Heart left ventricle (tissue), 16 donors: ENCODE data around the gene DR1. TPM values are rescaled to one million over a fixed set of nuclear protein-coding genes. Genes with fewer than 3 reads are reported as not detected.
A peak's percentile ranks its signal among the peaks of the same experiment; 100 is the strongest.

Experiments used
- ATAC-seq, 4 donors: fragments of 200-7000 bp; cut with Tn5 transposase; one replicate each; pipeline ENCODE4 v1.9.1; 2020 to 2022; ENCODE audit warnings: moderate library complexity in 4 of 4, mild to moderate bottlenecking in 3 of 4, moderate number of reproducible peaks in 1 of 4
- DNase-seq, 5 donors: peaks; one replicate each; pipeline ENCODE4 v3.0.0-alpha.2; 2020
- H3K27ac ChIP-seq, 12 donors: fragments of 200-600 bp; sonication (generic) in 4 of 12; one replicate each; pipeline versions ENCODE4 v1.5.0 to v1.8.0; 2016 to 2022; ENCODE audit warnings: mild to moderate bottlenecking in 2 of 12
- H3K27me3 ChIP-seq, 9 donors: fragments of 200-600 bp; sonication (generic) in 2 of 9; one replicate each; pipeline versions ENCODE4 v1.5.1 to v1.8.0; 2016 to 2022; ENCODE audit warnings: mild to moderate bottlenecking in 3 of 9
- H3K36me3 ChIP-seq, 9 donors: fragments of 200-600 bp; sonication (generic) in 2 of 9; one replicate each; pipeline versions ENCODE4 v1.5.0 to v1.8.0; 2018 to 2022; ENCODE audit warnings: mild to moderate bottlenecking in 2 of 9
- H3K4me1 ChIP-seq, 12 donors: fragments of 200-600 bp; sonication (generic) in 4 of 12; one replicate each; pipeline versions ENCODE4 v1.5.0 to v1.8.0; 2016 to 2022; ENCODE audit warnings: mild to moderate bottlenecking in 3 of 12
- H3K4me3 ChIP-seq, 12 donors: fragments of 200-600 bp; sonication (generic) in 4 of 12; one replicate each; pipeline versions ENCODE4 v1.5.0 to v1.8.0; 2017 to 2022; ENCODE audit warnings: mild to moderate bottlenecking in 9 of 12, moderate library complexity in 4 of 12
- H3K9me3 ChIP-seq, 12 donors: fragments of 200-600 bp; sonication (generic) in 4 of 12; one replicate each; pipeline versions ENCODE4 v1.5.0 to v1.8.0; 2016 to 2022; ENCODE audit warnings: mild to moderate bottlenecking in 1 of 12
- CTCF ChIP-seq, 12 donors: fragments of 200-600 bp; sonication (generic) in 4 of 12; IDR thresholded peaks; one replicate each; pipeline versions ENCODE4 v1.5.0 to v1.8.0; 2018 to 2022; ENCODE audit warnings: antibody characterized with exemption in 12 of 12, mild to moderate bottlenecking in 5 of 12
- POLR2A ChIP-seq, 2 donors: fragments of 450-650 bp; IDR thresholded peaks; one replicate each; pipeline ENCODE4 v1.6.1; 2017; ENCODE audit warnings: antibody characterized with exemption in 2 of 2, mild to moderate bottlenecking in 2 of 2, moderate library complexity in 2 of 2
- WGBS, 4 donors: extraction: QIAGEN DNeasy Blood & Tissue Kit in 2 of 4; methylation state at CpG; one replicate each; pipeline versions ENCODE4 v1.1.5 to v1.1.7; 2013 to 2018; 5-methylcytosine and 5-hydroxymethylcytosine counted together
- intact Hi-C, 10 donors: fragments of 100-400 bp; cut with DNase I; formaldehyde crosslinking; loops; one replicate each; pipeline versions ENCODE4 v1.11.1 to v1.14.2; 2022
- polyA plus RNA-seq, 2 donors: library from polyadenylated mRNA; stranded (reverse); fragments of 200-250 nt; gene quantifications; one replicate each; pipeline ENCODE4 v1.2.3, GENCODE V29; 2013
- total RNA-seq, 9 donors: library from RNA; depleted of rRNA in 2 of 9; stranded (reverse); fragments of >200 nt in 2 of 9; fragmentation: NEBNext Ultra II Directional in 3 of 9; extraction: Animal tissue kit (Norgen Biotek cat#: 25700) in 3 of 9; gene quantifications; one replicate each; pipeline versions ENCODE4 v1.1.0 to v1.2.4, GENCODE V29; 2016 to 2023
- donor health status: ischemic (EF 13 %, LVEDD 7.1; RV severe dilation, severe dysfunction).
- donor health status: healthy with polysubstance abuse.
- donor health status: DM: no; HTN: yes; CAD: no.
- donor health status: DM: no; HTN: no; CAD: no.
- donor health status: ischemic (EF 25% LVEDD 6.9; RV normal size, moderate dysfunction).
- donor health status: ischemic (EF 25% LVEDD 5.7; RV mildly dilated, moderate dysfunction).
- donor health status: healthy.
- donor health status: DM: yes; HTN: yes; CAD: no.
- donor health status: ischemic (EF 35%, LVEDD 5.7; RV mildly dilated, moderate dysfunction).
- donor health status: nonischemic (EF 11% LVEDD 7.7; RV severe dilation, severe dysfunction).
- donor health status: DM: yes; HTN: yes; CAD: no.
- donor health status: PGD.
- donor health status: ischemic (EF 29% LVEDD 5.4; RV normal size, mild dysfunction).
- donor health status: nonischemic (EF 23%, LVEDD 6.1; RV moderate dilation, normal function).

The DR1 gene
- total and polyA plus RNA-seq, 11 donors, result 4.6 to 45.1 (median 33.4) TPM

DNA sequence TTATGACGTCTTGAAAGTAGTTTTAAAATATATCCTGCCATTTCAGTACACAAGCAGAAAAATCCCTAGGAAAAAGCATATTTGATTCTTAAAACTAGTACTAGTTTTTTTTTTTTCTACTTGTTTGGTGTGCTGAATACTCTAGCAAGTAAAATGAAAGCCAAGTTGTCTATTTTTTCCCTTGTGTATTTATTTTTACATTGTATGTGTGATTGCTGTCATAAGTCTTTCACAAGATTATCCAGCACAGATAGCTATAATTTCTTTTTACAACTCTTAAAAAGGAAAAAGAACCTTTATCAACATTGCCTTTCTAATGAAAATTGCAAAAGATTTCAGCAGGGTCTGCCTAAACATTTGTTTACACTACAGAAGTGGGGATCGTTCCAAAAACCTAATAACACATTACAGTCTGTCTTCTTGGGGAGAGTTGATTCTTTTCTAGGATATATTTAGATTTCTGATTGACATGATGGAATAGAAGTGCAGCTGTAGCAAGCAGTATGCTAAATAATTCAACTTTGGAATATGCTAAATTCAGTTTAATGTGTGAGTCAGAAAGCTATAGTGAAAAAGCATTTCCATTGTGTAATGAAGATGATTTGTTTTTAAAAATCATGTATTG lies 2.5 kb downstream of the DR1 start:
- no peaks in the 10 kb centered on the region for H3K9me3 ChIP-seq
- peak overlapping the region in 5 of 12 donors; percentile 5 to 98 (median 88) for H3K27ac ChIP-seq
- H3K4me1 ChIP-seq, result peaks cover 0 to 57% (median 42%) of the 10 kb centered on the region in 12 donors
- DNase-seq (no peak), ATAC-seq (no peak)
- TF ChIP-seq POLR2A (IDR thresholded peaks at IDR 0.05) (no peak), CTCF (IDR thresholded peaks at IDR 0.05) (no peak)
- H3K27me3 ChIP-seq, result no peaks in the 10 kb centered on the region
- peak overlapping the region; percentile 65 to 98 (median 92) for H3K4me3 ChIP-seq
- WGBS, 4 donors, result 2 to 4% (median 4%) methylated on average over 2 of the region's 2 CpGs
- H3K36me3 ChIP-seq, result peaks cover 0 to 13% (median 0%) of the 10 kb centered on the region in 9 donors
- intact Hi-C loops, result loop anchor here in 6 of 10 donors (5.0 to 10.0 kb wide), 7 partner anchors 41 to 499 kb away; partner anchors contain the start of genes CCDC18 (in 2 of the 6), TMED5 (in 2 of the 6) and MTF2 (in 1 of the 6)

DNA sequence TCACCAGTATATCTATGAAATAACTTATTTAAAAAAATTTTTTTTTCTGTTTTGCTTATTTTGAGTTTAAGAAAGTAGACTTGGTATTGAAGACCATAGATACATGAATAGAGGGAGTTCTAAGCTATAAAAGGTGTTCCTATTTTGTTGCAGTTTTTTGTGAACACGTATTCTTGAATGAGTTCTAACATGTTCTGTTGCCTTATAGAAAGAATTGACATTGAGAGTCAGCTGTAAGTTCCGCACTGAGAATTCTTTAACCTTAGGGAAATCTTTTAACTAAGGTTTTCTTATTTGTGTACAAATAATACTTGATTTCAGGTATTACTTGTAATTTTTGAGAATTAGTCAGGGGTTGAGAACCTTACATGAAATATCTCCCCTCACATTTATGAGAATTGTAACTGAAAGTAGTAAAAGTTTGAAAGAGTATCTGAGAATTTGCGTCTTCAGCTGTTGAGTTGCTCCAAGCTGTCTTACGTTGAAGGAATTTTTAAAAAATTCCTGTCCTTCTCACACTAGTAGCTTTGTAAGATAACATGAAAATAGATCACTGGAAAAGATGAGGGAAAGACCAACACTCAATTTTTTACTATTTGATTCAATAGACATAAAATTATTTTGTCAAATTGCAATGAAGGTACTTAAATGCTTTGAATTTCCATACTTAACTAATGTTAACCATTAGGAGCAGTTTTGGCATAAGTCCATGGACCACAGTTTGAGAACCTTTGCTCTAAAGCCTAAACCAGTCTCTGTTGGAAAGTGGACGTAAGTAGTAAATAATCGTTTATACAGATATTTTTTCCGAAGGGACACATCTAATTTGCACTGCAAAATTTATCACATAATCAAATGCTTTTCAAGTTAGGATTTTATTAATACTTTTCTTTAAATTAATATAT lies 3.8 kb downstream of the DR1 start:
- Histone ChIP-seq H3K4me3 (peak overlapping the region in 9 of 12 donors; percentile 76 to 98 (median 91)), H3K27me3 (no peaks in the 10 kb centered on the region), H3K27ac (peak overlapping the region in 1 of 12 donors; percentile 5), H3K9me3 (no peaks in the 10 kb centered on the region), H3K4me1 (peaks cover 0 to 68% (median 51%) of the 10 kb centered on the region in 12 donors), H3K36me3 (peaks cover 0 to 23% (median 8%) of the 10 kb centered on the region in 9 donors)
- no peak for DNase-seq
- TF ChIP-seq POLR2A (IDR thresholded peaks at IDR 0.05), result no peak
- no peak for TF ChIP-seq CTCF (IDR thresholded peaks at IDR 0.05)
- 56 to 66% (median 59%) methylated on average over 7 of the region's 7 CpGs for WGBS, 4 donors
- no peak for ATAC-seq
- intact Hi-C loops, result loop anchor here in 6 of 10 donors (5.0 to 10.0 kb wide), 7 partner anchors 42 to 498 kb away; partner anchors contain the start of genes CCDC18 (in 2 of the 6), TMED5 (in 2 of the 6) and MTF2 (in 1 of the 6)

- Histone ChIP-seq H3K4me3 (peak overlapping the region in 4 of 12 donors; percentile 76 to 92 (median 90)), H3K27ac (peak overlapping the region in 1 of 12 donors; percentile 5)
- ATAC-seq, result no peak
These were observed 4.6 kb downstream of the DR1 start for GRCh38 chr1:93350322-93350721.

More at GRCh38 chr1:93350322-93350721, 4.6 kb downstream of the DR1 start:
- Histone ChIP-seq H3K27me3 (no peaks in the 10 kb centered on the region), H3K36me3 (peaks cover 0 to 31% (median 16%) of the 10 kb centered on the region in 9 donors), H3K4me1 (peaks cover 0 to 66% (median 51%) of the 10 kb centered on the region in 12 donors), H3K9me3 (no peaks in the 10 kb centered on the region)
- WGBS, 4 donors, result 93 to 100% (median 98%) methylated on average over 1 of the region's 1 CpG
- TF ChIP-seq POLR2A (IDR thresholded peaks at IDR 0.05) (no peak), CTCF (IDR thresholded peaks at IDR 0.05) (no peak)
- no peak for DNase-seq
- intact Hi-C loops, result no loop called here
